ENCODE measurements around the gene UQCR10. TPM values are rescaled to one million over a fixed set of nuclear protein-coding genes. Genes with fewer than 3 reads are reported as not detected.
A peak's percentile ranks its signal among the peaks of the same experiment; 100 is the strongest.

UQCR10 gene
- total RNA-seq, 1 experiment from 2014 or later = 93.7 TPM

GRCh38 chr22:29813126-29813525 is 46.0 kb downstream of the UQCR10 start:
- ATAC-seq = no peak
- ChIA-PET POLR2A (no interaction called here), CTCF (no interaction called here)
- no peaks in the 10 kb centered on the region for H3K4me1 ChIP-seq (ENCODE audit: control insufficient read depth, insufficient read depth, low read length)
- DNase-seq (ENCODE audit: low read depth, low spot score) = no peak
- no peak overlapping the region for H3K4me3 ChIP-seq (ENCODE audit: low read depth in 2 of 2, low read length in 2 of 2)
- in situ Hi-C loops (cut with HindIII; ENCODE audit: low pct_unique_long_range_greater_than_20kb, low sequenced_read_pairs) (no loop called here), intact Hi-C loops (cut with micrococcal nuclease; ENCODE audit: unreplicated experiment) (no loop called here)
- H3K9me3 ChIP-seq (ENCODE audit: control insufficient read depth, insufficient read depth, low read depth, low read length) = no peaks in the 10 kb centered on the region
- H3K27me3 ChIP-seq (ENCODE audit: control insufficient read depth, insufficient read depth, low read length) = no peaks in the 10 kb centered on the region
- H3K27ac ChIP-seq (ENCODE audit: low read length) = no peak overlapping the region
- H3K36me3 ChIP-seq (ENCODE audit: control insufficient read depth, insufficient read depth, low read length) = peaks cover 4% of the 10 kb centered on the region
- no peak for TF ChIP-seq TCF7L2 (IDR thresholded peaks at IDR 0.05; ENCODE audit: low read depth, low read length)
- TF ChIP-seq REST (IDR thresholded peaks at IDR 0.05; ENCODE audit: insufficient read depth in 1 of 2, low read depth in 2 of 2, low read length in 1 of 2) = no peak
- TF ChIP-seq POLR2AphosphoS5 (IDR thresholded peaks at IDR 0.05; ENCODE audit: low read depth, low read length) = no peak
- no peak for TF ChIP-seq CTCF (IDR thresholded peaks at IDR 0.05)
- TF ChIP-seq SIN3A (IDR thresholded peaks at IDR 0.05; ENCODE audit: borderline replicate concordance, insufficient read depth, low read depth, low read length) = no peak
- no TSS peak for BruUV-seq (replicated peaks)

- in situ Hi-C loops (cut with HindIII; ENCODE audit: low pct_unique_long_range_greater_than_20kb, low sequenced_read_pairs) = no loop called here
- peaks cover 4% of the 10 kb centered on the region for H3K36me3 ChIP-seq (ENCODE audit: control insufficient read depth, insufficient read depth, low read length)
Measured at GRCh38 chr22:29813563-29813962, 46.4 kb downstream of the UQCR10 start.

More at GRCh38 chr22:29813563-29813962, 46.4 kb downstream of the UQCR10 start:
- Histone ChIP-seq H3K27me3 (ENCODE audit: control insufficient read depth, insufficient read depth, low read length) (no peaks in the 10 kb centered on the region), H3K9me3 (ENCODE audit: control insufficient read depth, insufficient read depth, low read depth, low read length) (no peaks in the 10 kb centered on the region), H3K4me3 (ENCODE audit: low read depth in 2 of 2, low read length in 2 of 2) (no peak overlapping the region), H3K4me1 (ENCODE audit: control insufficient read depth, insufficient read depth, low read length) (no peaks in the 10 kb centered on the region), H3K27ac (ENCODE audit: low read length) (no peak overlapping the region)
- DNase-seq (ENCODE audit: low read depth, low spot score) (no peak), ATAC-seq (peak; percentile 68; the same call in 1 of the 2 replicates)
- ChIA-PET CTCF (no interaction called here), POLR2A (no interaction called here)
- BruUV-seq (replicated peaks) = no TSS peak
- TF ChIP-seq TCF7L2 (IDR thresholded peaks at IDR 0.05; ENCODE audit: low read depth, low read length) (no peak), POLR2AphosphoS5 (IDR thresholded peaks at IDR 0.05; ENCODE audit: low read depth, low read length) (no peak), CTCF (IDR thresholded peaks at IDR 0.05) (no peak; the same call in 1 of the 2 replicates), SIN3A (IDR thresholded peaks at IDR 0.05; ENCODE audit: borderline replicate concordance, insufficient read depth, low read depth, low read length) (no peak), REST (IDR thresholded peaks at IDR 0.05; ENCODE audit: insufficient read depth in 1 of 2, low read depth in 2 of 2, low read length in 1 of 2) (no peak)
- intact Hi-C loops (cut with micrococcal nuclease; ENCODE audit: unreplicated experiment) = no loop called here

Data from Panc1 (cell line).